Stimulated activated CD8-positive, alpha-beta memory T cell treated with anti-CD3 and anti-CD28 coated beads, Interleukin-7, amount 100 ng/mL, for 1 hour (primary cell): ENCODE data around the gene CSNK2A1.
"Not testable (repeated sequence)": the region's sequence is repeated elsewhere in the genome, so short reads cannot be mapped to it uniquely, and the experiment has no call there.

ENCODE experiments used
- DNase-seq, 2 donors: peaks; one replicate each; pipeline ENCODE4 v3.0.0-alpha.2; 2020; ENCODE audit warnings: low read depth in 2 of 2

The CSNK2A1 gene

GRCh38 chr20:533526-533925, 10.1 kb downstream of the CSNK2A1 start:
- no peak for DNase-seq

GRCh38 chr20:532530-532929, 11.1 kb downstream of the CSNK2A1 start:
- DNase-seq = no peak

- DNase-seq = no peak
Observed at GRCh38 chr20:531608-532007, 12.0 kb downstream of the CSNK2A1 start.

DNA sequence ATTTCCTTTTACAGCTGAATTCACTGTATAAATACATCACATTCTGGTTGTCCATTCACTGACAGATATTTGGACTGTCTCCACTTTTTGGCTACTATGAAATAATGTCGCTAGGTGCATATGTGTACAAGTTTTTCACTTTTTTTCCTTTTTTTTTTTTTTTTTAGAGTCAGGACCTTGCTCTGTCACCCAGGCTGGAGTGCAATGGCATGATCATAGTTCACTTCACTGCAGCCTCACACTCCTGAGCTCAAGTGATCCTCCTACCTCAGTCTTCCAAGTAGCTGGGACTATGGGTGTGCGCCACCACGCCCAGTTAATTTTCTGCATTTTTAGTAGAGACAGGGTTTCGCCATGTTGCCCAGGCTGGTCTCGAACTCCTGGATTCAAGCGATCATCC, 13.3 kb downstream of the CSNK2A1 start:
- DNase-seq = no peak

- no peak for DNase-seq
Observed at GRCh38 chr20:528923-529604, 14.5 kb downstream of the CSNK2A1 start.

- DNase-seq = no peak
Observed at GRCh38 chr20:527571-527886, 16.1 kb downstream of the CSNK2A1 start.

DNA sequence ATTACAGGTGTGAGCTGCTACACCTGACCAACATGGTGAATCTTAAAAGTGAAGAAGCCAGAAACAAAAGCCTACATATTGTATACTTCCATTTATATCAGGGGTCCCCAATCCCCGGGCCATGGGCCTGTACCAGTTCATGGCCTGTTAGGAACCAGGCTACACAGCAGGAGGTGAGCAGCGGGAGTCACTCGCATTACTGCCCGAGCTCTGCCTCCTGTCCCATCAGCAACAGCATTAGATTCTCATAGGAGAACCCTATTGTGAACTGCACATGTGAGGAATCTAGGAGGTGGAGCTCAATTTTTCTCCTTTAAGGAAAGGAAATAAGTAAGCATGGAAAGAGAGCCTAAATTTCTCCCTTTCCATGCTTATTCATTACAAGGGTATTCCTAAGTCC, 21.7 kb downstream of the CSNK2A1 start:
- no peak for DNase-seq

GRCh38 chr20:519999-520398, 23.6 kb downstream of the CSNK2A1 start:
- no peak for DNase-seq

DNA sequence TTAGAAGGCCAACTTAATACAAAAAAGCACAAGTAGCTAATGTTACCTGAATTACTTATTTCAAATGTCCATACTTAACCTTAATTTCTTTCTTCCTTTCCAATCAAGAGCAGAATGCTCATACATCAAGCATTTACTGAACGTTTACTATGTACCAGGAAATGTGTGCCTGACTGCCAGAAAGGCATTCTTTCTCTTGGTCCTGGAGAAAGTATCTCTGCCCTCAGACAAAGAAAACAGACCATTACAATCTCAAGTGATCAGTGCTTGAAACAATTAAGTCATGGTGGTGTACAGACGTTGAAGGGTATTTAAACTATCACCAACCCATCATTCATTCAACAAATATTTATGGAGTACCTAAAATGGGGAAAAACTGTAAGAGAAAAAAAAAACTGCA, 26.4 kb downstream of the CSNK2A1 start:
- DNase-seq = no peak

- no peak for DNase-seq
Observed at GRCh38 chr20:516799-517198, 26.8 kb downstream of the CSNK2A1 start.

GRCh38 chr20:515696-516095, 27.9 kb downstream of the CSNK2A1 start:
- DNase-seq = no peak

- DNase-seq = no peak
Observed at GRCh38 chr20:513429-513828, 30.2 kb downstream of the CSNK2A1 start.

- DNase-seq = not testable (repeated sequence)
Observed at GRCh38 chr20:510328-511057, 33.1 kb downstream of the CSNK2A1 start.

DNA sequence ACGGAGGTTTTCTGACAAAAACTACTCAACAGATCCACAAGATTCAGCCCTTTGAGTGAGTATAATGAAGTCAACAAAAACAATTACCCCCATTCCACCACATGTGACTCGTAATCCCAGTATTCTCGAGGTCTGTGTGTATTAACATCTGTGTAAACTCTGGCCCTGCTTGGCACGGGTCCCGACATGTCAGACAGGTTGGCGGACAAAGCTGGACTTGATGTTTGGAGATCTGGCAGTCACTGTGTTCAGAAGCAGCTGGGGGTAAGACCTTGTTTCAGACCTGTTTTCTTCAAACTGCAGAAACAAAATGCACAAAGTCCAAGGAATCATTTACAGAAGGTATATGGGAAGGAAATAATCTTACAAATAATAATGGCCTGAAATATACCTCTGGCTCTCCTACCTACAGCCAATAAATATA, 35.2 kb downstream of the CSNK2A1 start:
- DNase-seq = not testable (repeated sequence)

GRCh38 chr20:507761-508332, 35.7 kb downstream of the CSNK2A1 start:
- DNase-seq = no peak

- DNase-seq = no peak
Observed at GRCh38 chr20:507006-507758, 36.4 kb downstream of the CSNK2A1 start.

DNA sequence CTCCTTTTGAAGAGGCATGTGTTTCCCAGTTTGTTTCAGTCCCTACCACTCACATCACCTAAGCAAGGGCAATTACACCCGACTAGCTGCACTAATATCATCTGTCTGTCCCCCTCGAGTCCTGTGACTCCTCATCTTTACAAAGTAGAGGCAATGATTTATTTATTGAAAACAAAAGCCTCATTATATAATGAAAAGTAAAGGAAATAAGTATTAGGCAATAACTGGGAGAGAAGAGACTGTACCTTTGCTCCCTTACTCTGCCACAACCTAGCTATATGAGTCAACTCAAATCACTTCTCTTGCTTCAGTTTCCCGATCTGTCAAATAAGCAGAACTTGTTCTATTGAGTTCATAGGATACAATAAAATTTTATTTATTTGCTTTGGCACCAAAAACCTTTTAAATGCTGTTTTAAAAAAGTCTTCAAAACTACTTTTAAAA, 38.9 kb downstream of the CSNK2A1 start:
- no peak for DNase-seq

DNA sequence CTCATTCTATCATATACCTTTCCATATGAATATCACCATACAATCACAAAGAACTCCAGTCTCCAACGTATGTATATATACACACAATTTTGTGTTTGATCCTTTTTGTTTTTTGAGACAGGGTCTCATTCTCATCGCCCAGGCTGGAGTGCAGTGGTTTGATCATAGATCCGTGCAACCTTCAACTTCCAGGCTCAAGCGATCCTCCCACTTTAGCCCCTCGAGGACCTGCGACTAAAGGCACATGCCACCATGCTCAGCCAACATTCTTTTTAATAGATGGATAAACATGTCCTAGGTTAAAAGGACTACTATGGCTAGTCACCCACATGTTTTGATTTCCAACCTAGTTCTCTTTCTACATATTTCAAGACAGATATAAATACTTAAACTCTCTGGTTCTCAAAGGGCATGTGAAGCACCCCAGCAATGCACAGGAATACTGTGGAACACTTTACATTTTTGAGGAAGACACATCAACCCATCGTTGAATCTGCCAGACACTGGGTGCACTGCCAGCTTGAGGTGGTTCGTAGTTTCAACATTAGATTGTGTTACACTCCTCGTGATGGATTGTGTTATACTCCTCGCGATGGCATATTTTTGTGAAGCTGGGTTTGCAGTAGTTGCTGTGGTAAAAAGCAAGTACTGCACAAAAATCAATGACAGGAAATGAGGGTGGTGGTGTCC, 40.4 kb downstream of the CSNK2A1 start:
- no peak for DNase-seq

- DNase-seq = no peak
Observed at GRCh38 chr20:497979-498378, 45.6 kb downstream of the CSNK2A1 start.

DNA sequence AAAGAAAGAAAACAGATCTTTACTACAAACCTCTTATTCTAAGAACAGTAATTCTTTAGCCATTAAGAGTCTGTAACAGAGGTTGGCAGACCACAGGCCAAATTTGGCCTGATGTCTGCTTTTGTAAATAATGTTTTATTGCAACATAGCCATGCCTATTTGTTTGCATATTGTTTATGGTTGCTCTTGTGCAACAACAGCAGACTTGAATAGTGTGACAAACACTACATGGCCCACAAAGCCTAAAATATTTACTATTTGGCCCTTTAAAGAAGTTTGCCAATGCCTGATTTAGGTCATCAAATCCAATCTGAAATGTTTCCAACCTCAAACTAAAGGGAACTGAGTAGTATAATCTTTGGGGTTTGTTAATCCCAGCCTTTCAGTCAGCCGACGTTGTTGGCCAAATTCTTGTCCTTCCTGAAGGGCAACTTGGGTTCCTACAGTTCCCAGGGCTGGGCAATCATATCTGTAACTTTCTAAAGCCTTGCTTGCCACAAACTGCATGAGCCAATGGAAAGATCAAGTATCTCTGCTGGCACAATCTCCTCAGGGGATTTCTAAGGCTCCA, 47.4 kb downstream of the CSNK2A1 start:
- no peak for DNase-seq

- no peak for DNase-seq
Observed at GRCh38 chr20:492159-492558, 51.4 kb downstream of the CSNK2A1 start.

- DNase-seq = no peak
Observed at GRCh38 chr20:487655-488054, 55.9 kb downstream of the CSNK2A1 start.
